GM23338 (cell line): ENCODE results near the gene ERBB4. TPM values are rescaled to one million over a fixed set of nuclear protein-coding genes. Genes with fewer than 3 reads are reported as not detected.
A peak's percentile ranks its signal among the peaks of the same experiment; 100 is the strongest.

ENCODE experiments used
- ATAC-seq: fragments of 200-7000 bp; cut with Tn5 transposase; 3 replicates; pipeline ENCODE4 v1.9.1; 2020
- DNase-seq: peaks from one replicate; pipeline ENCODE4 v3.0.0-alpha.2; 2015; ENCODE audit warnings: low spot score
- H2AFZ ChIP-seq: fragments of 200-600 bp; sonication (generic); 2 replicates; pipeline ENCODE4 v1.8.0; 2016; ENCODE audit warnings: antibody characterized with exemption, mild to moderate bottlenecking, moderate library complexity
- H3F3A ChIP-seq: fragments of 200-600 bp; sonication (generic); replicated peaks from 2 replicates; pipeline ENCODE4 v1.8.0; 2017; ENCODE audit warnings: antibody characterized with exemption, mixed run types, low read depth
- H3K27ac ChIP-seq: fragments of 200-600 bp; sonication (generic); 2 replicates; pipeline ENCODE4 v1.6.1; 2016; ENCODE audit warnings: low read depth
- H3K27me3 ChIP-seq: fragments of 200-600 bp; sonication (generic); 2 replicates; pipeline ENCODE4 v1.8.0; 2016; ENCODE audit warnings: mild to moderate bottlenecking, mixed run types, moderate library complexity; ENCODE audit not compliant: insufficient read depth
- H3K36me3 ChIP-seq: fragments of 200-600 bp; sonication (generic); 2 replicates; pipeline ENCODE4 v1.8.0; 2016; ENCODE audit warnings: mild to moderate bottlenecking; ENCODE audit not compliant: insufficient read depth
- H3K4me1 ChIP-seq: fragments of 200-600 bp; sonication (generic); 2 replicates; pipeline ENCODE4 v1.8.0; 2016; ENCODE audit warnings: mild to moderate bottlenecking, moderate library complexity; ENCODE audit not compliant: insufficient read depth
- H3K4me2 ChIP-seq: fragments of 200-600 bp; sonication (generic); 2 replicates; pipeline ENCODE4 v1.7.1; 2017; ENCODE audit warnings: mixed run types
- H3K4me3 ChIP-seq: fragments of 200-600 bp; sonication (generic); 2 replicates; pipeline ENCODE4 v1.6.1; 2016; ENCODE audit warnings: mixed run types
- H3K79me2 ChIP-seq: fragments of 200-600 bp; sonication (generic); replicated peaks from 2 replicates; pipeline ENCODE4 v1.8.0; 2017; ENCODE audit warnings: mild to moderate bottlenecking; ENCODE audit not compliant: insufficient read depth
- H3K9me2 ChIP-seq: fragments of 200-600 bp; sonication (generic); 2 replicates; pipeline ENCODE4 v1.8.0; 2017; ENCODE audit not compliant: insufficient read depth
- H4K20me1 ChIP-seq: fragments of 200-600 bp; sonication (generic); replicated peaks from 2 replicates; pipeline ENCODE4 v1.8.0; 2017; ENCODE audit warnings: mild to moderate bottlenecking; ENCODE audit not compliant: insufficient read depth
- H3K27ac Mint-ChIP-seq: 2 replicates; pipeline ENCODE4 v1.8.0; 2020; ENCODE audit warnings: inconsistent platforms, mild to moderate bottlenecking, moderate library complexity, mixed read lengths
- H3K27me3 Mint-ChIP-seq: 3 replicates; pipeline ENCODE4 v1.8.0; 2022; ENCODE audit warnings: low read depth, mild to moderate bottlenecking, moderate library complexity, mixed read lengths, inconsistent platforms; ENCODE audit not compliant: insufficient read depth, poor library complexity
- H3K36me3 Mint-ChIP-seq: 3 replicates; pipeline ENCODE4 v1.8.0; 2021; ENCODE audit warnings: low read depth, mild to moderate bottlenecking, inconsistent platforms, moderate library complexity, mixed read lengths
- H3K4me1 Mint-ChIP-seq: 3 replicates; pipeline ENCODE4 v1.8.0; 2020; ENCODE audit warnings: mild to moderate bottlenecking, inconsistent platforms, mixed read lengths
- H3K4me3 Mint-ChIP-seq: 3 replicates; pipeline ENCODE4 v1.8.0; 2021; ENCODE audit warnings: moderate library complexity, mild to moderate bottlenecking, inconsistent platforms, mixed read lengths
- H3K9me3 Mint-ChIP-seq: 3 replicates; pipeline ENCODE4 v1.8.0; 2020; ENCODE audit warnings: moderate library complexity, mild to moderate bottlenecking, inconsistent platforms, mixed read lengths
- STAT1 ChIP-seq: IDR thresholded peaks from one replicate; pipeline ENCODE4 v1.6.1; 2016; ENCODE audit warnings: antibody characterized with exemption; ENCODE audit not compliant: unreplicated experiment
- ZNF114 ChIP-seq: fragments of 250-450 bp; sonication (Bioruptor Pico); IDR thresholded peaks from 2 replicates; pipeline ENCODE4 v1.5.0; 2020; ENCODE audit warnings: mild to moderate bottlenecking, moderate library complexity
- polyA plus RNA-seq: library from polyadenylated mRNA; unstranded; fragments of >200 nt; fragmentation: Nextera tagmentation; extraction: Ambion mirVana; gene quantifications from 2 replicates; pipeline ENCODE4 v1.2.1, GENCODE V29; 2016
- total RNA-seq: library from RNA; depleted of rRNA; stranded (reverse); fragments of >200 nt; shearing (Covaris generic); gene quantifications from 2 replicates; pipeline ENCODE4 v1.2.3, GENCODE V29; 2014
- TF ChIP-seq, protein P1 (sequence below), 2 experiments: fragments of 200-600 bp in 1 of 2; sonication (generic) in 1 of 2; conservative IDR thresholded peaks; 2 replicates each; pipeline versions ENCODE4 v1.5.1 to v1.6.1; 2016 to 2017; ENCODE audit warnings: antibody characterized with exemption in 2 of 2, low read depth in 2 of 2, mild to moderate bottlenecking in 2 of 2, moderate library complexity in 1 of 2
- TF ChIP-seq, protein P2 (sequence below): fragments of 250-450 bp; sonication (Bioruptor Pico); IDR thresholded peaks from 2 replicates; pipeline ENCODE4 v1.5.0; 2020; ENCODE audit warnings: mild to moderate bottlenecking, moderate library complexity

The ERBB4 gene
- total and polyA plus RNA-seq, 2 experiments from 2014 or later: 0.73 to 1.1 TPM

GRCh38 chr2:212249451-212249850 is 289.2 kb downstream of the ERBB4 start:
- H3K36me3 ChIP-seq: no peaks in the 10 kb centered on the region
- no peaks in the 10 kb centered on the region for H3K27me3 Mint-ChIP-seq
- H3K27me3 ChIP-seq: no peaks in the 10 kb centered on the region
- DNase-seq (peak; percentile 18), ATAC-seq (no peak)
- H3K79me2 ChIP-seq: no peaks in the 10 kb centered on the region
- H3K4me3 Mint-ChIP-seq: no peak overlapping the region
- no peak overlapping the region for H3K4me3 ChIP-seq
- H2AFZ ChIP-seq: no peak overlapping the region
- peaks cover 7% of the 10 kb centered on the region; the same call in 2 of the 3 replicates for H3K4me1 Mint-ChIP-seq
- no peaks in the 10 kb centered on the region for H3F3A ChIP-seq
- no peaks in the 10 kb centered on the region for H3K4me1 ChIP-seq
- no peak overlapping the region for H3K4me2 ChIP-seq
- no peaks in the 10 kb centered on the region for H4K20me1 ChIP-seq
- TF ChIP-seq, protein P1, sequence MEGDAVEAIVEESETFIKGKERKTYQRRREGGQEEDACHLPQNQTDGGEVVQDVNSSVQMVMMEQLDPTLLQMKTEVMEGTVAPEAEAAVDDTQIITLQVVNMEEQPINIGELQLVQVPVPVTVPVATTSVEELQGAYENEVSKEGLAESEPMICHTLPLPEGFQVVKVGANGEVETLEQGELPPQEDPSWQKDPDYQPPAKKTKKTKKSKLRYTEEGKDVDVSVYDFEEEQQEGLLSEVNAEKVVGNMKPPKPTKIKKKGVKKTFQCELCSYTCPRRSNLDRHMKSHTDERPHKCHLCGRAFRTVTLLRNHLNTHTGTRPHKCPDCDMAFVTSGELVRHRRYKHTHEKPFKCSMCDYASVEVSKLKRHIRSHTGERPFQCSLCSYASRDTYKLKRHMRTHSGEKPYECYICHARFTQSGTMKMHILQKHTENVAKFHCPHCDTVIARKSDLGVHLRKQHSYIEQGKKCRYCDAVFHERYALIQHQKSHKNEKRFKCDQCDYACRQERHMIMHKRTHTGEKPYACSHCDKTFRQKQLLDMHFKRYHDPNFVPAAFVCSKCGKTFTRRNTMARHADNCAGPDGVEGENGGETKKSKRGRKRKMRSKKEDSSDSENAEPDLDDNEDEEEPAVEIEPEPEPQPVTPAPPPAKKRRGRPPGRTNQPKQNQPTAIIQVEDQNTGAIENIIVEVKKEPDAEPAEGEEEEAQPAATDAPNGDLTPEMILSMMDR (conservative IDR thresholded peaks at IDR 0.05; ENCODE audit: low read depth in 2 of 2): peak; percentile 55 to 62
- no peak for TF ChIP-seq STAT1
- H3K9me2 ChIP-seq: no peaks in the 10 kb centered on the region
- H3K9me3 Mint-ChIP-seq: no peaks in the 10 kb centered on the region
- H3K36me3 Mint-ChIP-seq: no peaks in the 10 kb centered on the region
- H3K27ac Mint-ChIP-seq: no peak overlapping the region
- H3K27ac ChIP-seq: no peak overlapping the region

DNA sequence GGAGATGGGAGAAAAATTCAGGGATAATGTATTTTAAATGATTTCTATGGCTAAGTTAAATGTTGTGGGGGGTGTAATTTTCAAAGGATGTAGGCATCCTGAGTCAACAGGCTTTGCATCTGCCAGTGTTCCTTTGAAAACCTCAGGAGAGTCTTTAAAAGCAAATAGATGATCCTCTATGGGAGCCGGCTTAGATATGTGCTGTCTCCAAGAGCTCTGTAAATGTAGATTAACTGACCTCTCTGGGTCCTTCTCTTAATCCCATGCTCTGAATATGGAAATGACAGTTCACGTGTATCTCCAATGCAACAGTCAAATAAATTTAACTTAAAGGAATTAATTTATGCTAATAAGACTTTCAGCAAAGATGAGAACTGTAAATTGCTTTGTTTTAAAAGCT is 292.7 kb downstream of the ERBB4 start:
- no peaks in the 10 kb centered on the region for H3K79me2 ChIP-seq
- H3K4me2 ChIP-seq: no peak overlapping the region
- no peaks in the 10 kb centered on the region for H3K27me3 ChIP-seq
- H3K4me1 ChIP-seq: no peaks in the 10 kb centered on the region
- peak; percentile 27 for DNase-seq
- H3K27me3 Mint-ChIP-seq: no peaks in the 10 kb centered on the region
- peaks cover 7% of the 10 kb centered on the region; the same call in 2 of the 3 replicates for H3K4me1 Mint-ChIP-seq
- no peak overlapping the region for H3K27ac Mint-ChIP-seq
- H4K20me1 ChIP-seq: no peaks in the 10 kb centered on the region
- H3K36me3 Mint-ChIP-seq: no peaks in the 10 kb centered on the region
- no peak overlapping the region for H3K4me3 Mint-ChIP-seq
- H3K4me3 ChIP-seq: no peak overlapping the region
- H2AFZ ChIP-seq: no peak overlapping the region
- no peaks in the 10 kb centered on the region for H3K9me2 ChIP-seq
- H3F3A ChIP-seq: no peaks in the 10 kb centered on the region
- ATAC-seq: peak; percentile 77
- no peaks in the 10 kb centered on the region for H3K9me3 Mint-ChIP-seq
- no peak for TF ChIP-seq ZNF114 (CRISPR knock-in tag)
- TF ChIP-seq, protein P2, sequence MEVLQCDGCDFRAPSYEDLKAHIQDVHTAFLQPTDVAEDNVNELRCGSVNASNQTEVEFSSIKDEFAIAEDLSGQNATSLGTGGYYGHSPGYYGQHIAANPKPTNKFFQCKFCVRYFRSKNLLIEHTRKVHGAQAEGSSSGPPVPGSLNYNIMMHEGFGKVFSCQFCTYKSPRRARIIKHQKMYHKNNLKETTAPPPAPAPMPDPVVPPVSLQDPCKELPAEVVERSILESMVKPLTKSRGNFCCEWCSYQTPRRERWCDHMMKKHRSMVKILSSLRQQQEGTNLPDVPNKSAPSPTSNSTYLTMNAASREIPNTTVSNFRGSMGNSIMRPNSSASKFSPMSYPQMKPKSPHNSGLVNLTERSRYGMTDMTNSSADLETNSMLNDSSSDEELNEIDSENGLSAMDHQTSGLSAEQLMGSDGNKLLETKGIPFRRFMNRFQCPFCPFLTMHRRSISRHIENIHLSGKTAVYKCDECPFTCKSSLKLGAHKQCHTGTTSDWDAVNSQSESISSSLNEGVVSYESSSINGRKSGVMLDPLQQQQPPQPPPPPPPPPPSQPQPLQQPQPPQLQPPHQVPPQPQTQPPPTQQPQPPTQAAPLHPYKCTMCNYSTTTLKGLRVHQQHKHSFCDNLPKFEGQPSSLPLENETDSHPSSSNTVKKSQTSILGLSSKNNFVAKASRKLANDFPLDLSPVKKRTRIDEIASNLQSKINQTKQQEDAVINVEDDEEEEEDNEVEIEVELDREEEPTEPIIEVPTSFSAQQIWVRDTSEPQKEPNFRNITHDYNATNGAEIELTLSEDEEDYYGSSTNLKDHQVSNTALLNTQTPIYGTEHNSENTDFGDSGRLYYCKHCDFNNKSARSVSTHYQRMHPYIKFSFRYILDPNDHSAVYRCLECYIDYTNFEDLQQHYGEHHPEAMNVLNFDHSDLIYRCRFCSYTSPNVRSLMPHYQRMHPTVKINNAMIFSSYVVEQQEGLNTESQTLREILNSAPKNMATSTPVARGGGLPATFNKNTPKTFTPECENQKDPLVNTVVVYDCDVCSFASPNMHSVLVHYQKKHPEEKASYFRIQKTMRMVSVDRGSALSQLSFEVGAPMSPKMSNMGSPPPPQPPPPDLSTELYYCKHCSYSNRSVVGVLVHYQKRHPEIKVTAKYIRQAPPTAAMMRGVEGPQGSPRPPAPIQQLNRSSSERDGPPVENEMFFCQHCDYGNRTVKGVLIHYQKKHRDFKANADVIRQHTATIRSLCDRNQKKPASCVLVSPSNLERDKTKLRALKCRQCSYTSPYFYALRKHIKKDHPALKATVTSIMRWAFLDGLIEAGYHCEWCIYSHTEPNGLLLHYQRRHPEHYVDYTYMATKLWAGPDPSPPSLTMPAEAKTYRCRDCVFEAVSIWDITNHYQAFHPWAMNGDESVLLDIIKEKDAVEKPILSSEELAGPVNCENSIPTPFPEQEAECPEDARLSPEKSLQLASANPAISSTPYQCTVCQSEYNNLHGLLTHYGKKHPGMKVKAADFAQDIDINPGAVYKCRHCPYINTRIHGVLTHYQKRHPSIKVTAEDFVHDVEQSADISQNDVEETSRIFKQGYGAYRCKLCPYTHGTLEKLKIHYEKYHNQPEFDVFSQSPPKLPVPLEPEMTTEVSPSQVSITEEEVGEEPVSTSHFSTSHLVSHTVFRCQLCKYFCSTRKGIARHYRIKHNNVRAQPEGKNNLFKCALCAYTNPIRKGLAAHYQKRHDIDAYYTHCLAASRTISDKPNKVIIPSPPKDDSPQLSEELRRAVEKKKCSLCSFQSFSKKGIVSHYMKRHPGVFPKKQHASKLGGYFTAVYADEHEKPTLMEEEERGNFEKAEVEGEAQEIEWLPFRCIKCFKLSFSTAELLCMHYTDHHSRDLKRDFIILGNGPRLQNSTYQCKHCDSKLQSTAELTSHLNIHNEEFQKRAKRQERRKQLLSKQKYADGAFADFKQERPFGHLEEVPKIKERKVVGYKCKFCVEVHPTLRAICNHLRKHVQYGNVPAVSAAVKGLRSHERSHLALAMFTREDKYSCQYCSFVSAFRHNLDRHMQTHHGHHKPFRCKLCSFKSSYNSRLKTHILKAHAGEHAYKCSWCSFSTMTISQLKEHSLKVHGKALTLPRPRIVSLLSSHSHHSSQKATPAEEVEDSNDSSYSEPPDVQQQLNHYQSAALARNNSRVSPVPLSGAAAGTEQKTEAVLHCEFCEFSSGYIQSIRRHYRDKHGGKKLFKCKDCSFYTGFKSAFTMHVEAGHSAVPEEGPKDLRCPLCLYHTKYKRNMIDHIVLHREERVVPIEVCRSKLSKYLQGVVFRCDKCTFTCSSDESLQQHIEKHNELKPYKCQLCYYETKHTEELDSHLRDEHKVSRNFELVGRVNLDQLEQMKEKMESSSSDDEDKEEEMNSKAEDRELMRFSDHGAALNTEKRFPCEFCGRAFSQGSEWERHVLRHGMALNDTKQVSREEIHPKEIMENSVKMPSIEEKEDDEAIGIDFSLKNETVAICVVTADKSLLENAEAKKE (CRISPR knock-in tag): no peak
- H3K27ac ChIP-seq: no peak overlapping the region
- H3K36me3 ChIP-seq: no peaks in the 10 kb centered on the region
